Kidney (tissue), 14 donors: ENCODE results near the gene AAK1. TPM values are rescaled to one million over a fixed set of nuclear protein-coding genes. Genes with fewer than 3 reads are reported as not detected.

Experiments
- DNase-seq, 5 donors: peaks; one replicate each; pipeline ENCODE4 v3.0.0-alpha.2; 2013 to 2020
- FAIRE-seq: peaks from 2 replicates; lab custom pipeline; 2012; peaks lifted over from hg19 to GRCh38; lab: Jason Lieb, UNC
- H3K27ac ChIP-seq, 2 donors: one replicate each; pipeline ENCODE4 v1.7.0; 2013; ENCODE audit warnings: low read depth in 2 of 2, low read length in 2 of 2, inconsistent platforms in 1 of 2
- H3K27me3 ChIP-seq: one replicate; pipeline ENCODE4 v1.7.1; 2013; ENCODE audit warnings: low read length, inconsistent platforms; ENCODE audit not compliant: control insufficient read depth, insufficient read depth
- H3K36me3 ChIP-seq, 3 donors: one replicate each; pipeline versions ENCODE4 v1.7.0 to v1.7.1; 2013; ENCODE audit warnings: low read length in 3 of 3, control low read depth in 1 of 3, inconsistent platforms in 1 of 3; ENCODE audit not compliant: insufficient read depth in 3 of 3, control insufficient read depth in 2 of 3
- H3K4me1 ChIP-seq, 3 donors: one replicate each; pipeline versions ENCODE4 v1.7.0 to v1.7.1; 2013; ENCODE audit warnings: low read length in 3 of 3, inconsistent platforms in 1 of 3, low read depth in 1 of 3; ENCODE audit not compliant: control insufficient read depth in 2 of 3, insufficient read depth in 2 of 3
- H3K4me3 ChIP-seq, 3 donors: one replicate each; pipeline versions ENCODE4 v1.7.0 to v1.8.1; 2013; ENCODE audit warnings: low read length in 3 of 3, control low read depth in 1 of 3, inconsistent platforms in 1 of 3
- H3K9ac ChIP-seq, 3 donors: one replicate each; pipeline versions ENCODE4 v1.7.0 to v1.7.1; 2013; ENCODE audit warnings: low read length in 3 of 3, control low read depth in 1 of 3, inconsistent platforms in 1 of 3
- H3K9me3 ChIP-seq, 3 donors: one replicate each; pipeline versions ENCODE4 v1.7.0 to v1.7.1; 2013; ENCODE audit warnings: low read length in 3 of 3, control low read depth in 1 of 3, inconsistent platforms in 1 of 3; ENCODE audit not compliant: control insufficient read depth in 2 of 3, insufficient read depth in 1 of 3
- CTCF ChIP-seq: IDR thresholded peaks from 3 replicates; pipeline ENCODE4 v1.5.1; 2012; ENCODE audit warnings: mild to moderate bottlenecking, moderate library complexity, borderline replicate concordance; ENCODE audit not compliant: insufficient read depth; ENCODE audit errors: extremely low read depth
- intact Hi-C: fragments of 100-400 bp; cut with DNase I; formaldehyde crosslinking; loops from one replicate; pipeline ENCODE4 v1.11.1; 2022
- polyA plus RNA-seq: library from polyadenylated mRNA; stranded (reverse); fragments of 350-450 nt; fragmentation: Illumina TruSeq; extraction: RNeasy Lipid Tissue Mini Kit (QIAGEN cat#74804); gene quantifications from one replicate; pipeline ENCODE4 v1.2.3, GENCODE V29; 2014; ENCODE audit warnings: low read depth, low replicate concordance; ENCODE audit not compliant: insufficient read depth
- total RNA-seq: library from RNA; stranded (reverse); fragmentation: NEBNext Ultra II Directional; extraction: Animal tissue kit (Norgen Biotek cat#: 25700); gene quantifications from one replicate; pipeline ENCODE4 v1.2.1, GENCODE V29; 2021
- donor health status: control.
- donor health status: control.
- donor health status: control.
- donor health status: control.
- donor health status: control.
- donor health status: DM: yes; HTN: yes; CAD: no.
- donor health status: Normal renal cell carcinoma (clear cell type).

AAK1 gene
- total and polyA plus RNA-seq, 2 donors from 2014 or later, result 25.8 to 93.7 TPM

GRCh38 chr2:69525261-69525660, 118.3 kb downstream of the AAK1 start:
- no peak for DNase-seq
- no peak for FAIRE-seq

GRCh38 chr2:69524799-69525198, 118.7 kb downstream of the AAK1 start:
- Histone ChIP-seq H3K27me3 (no peaks in the 10 kb centered on the region), H3K4me1 (no peaks in the 10 kb centered on the region), H3K27ac (no peak overlapping the region), H3K4me3 (no peak overlapping the region), H3K36me3 (peaks cover 0 to 54% (median 28%) of the 10 kb centered on the region in 3 donors), H3K9me3 (no peaks in the 10 kb centered on the region), H3K9ac (no peak overlapping the region)
- no peak for DNase-seq
- TF ChIP-seq CTCF, result no peak
- FAIRE-seq, result no peak
- intact Hi-C loops, result no loop called here

More at GRCh38 chr2:69525261-69525660, 118.3 kb downstream of the AAK1 start:
- Histone ChIP-seq H3K4me1 (no peaks in the 10 kb centered on the region), H3K36me3 (peaks cover 0 to 55% (median 28%) of the 10 kb centered on the region in 3 donors), H3K27ac (no peak overlapping the region), H3K4me3 (no peak overlapping the region), H3K9me3 (no peaks in the 10 kb centered on the region), H3K27me3 (no peaks in the 10 kb centered on the region), H3K9ac (no peak overlapping the region)
- intact Hi-C loops, result no loop called here
- no peak for TF ChIP-seq CTCF

GRCh38 chr2:69521747-69522146, 121.8 kb downstream of the AAK1 start:
- intact Hi-C loops, result no loop called here
- H3K27ac ChIP-seq, result no peak overlapping the region
- no peak for TF ChIP-seq CTCF
- FAIRE-seq (no peak), DNase-seq (no peak)
- no peak overlapping the region for H3K4me3 ChIP-seq
- no peaks in the 10 kb centered on the region for H3K27me3 ChIP-seq
- H3K9ac ChIP-seq, result no peak overlapping the region
- no peaks in the 10 kb centered on the region for H3K4me1 ChIP-seq
- no peaks in the 10 kb centered on the region for H3K9me3 ChIP-seq
- peaks cover 0 to 60% (median 33%) of the 10 kb centered on the region in 3 donors for H3K36me3 ChIP-seq

GRCh38 chr2:69518841-69519240, 124.7 kb downstream of the AAK1 start:
- FAIRE-seq (no peak), DNase-seq (no peak)
- Histone ChIP-seq H3K9ac (no peak overlapping the region), H3K27me3 (no peaks in the 10 kb centered on the region), H3K4me3 (no peak overlapping the region), H3K9me3 (no peaks in the 10 kb centered on the region), H3K36me3 (peaks cover 2 to 48% (median 27%) of the 10 kb centered on the region in 3 donors), H3K27ac (no peak overlapping the region), H3K4me1 (no peaks in the 10 kb centered on the region)
- no peak for TF ChIP-seq CTCF
- intact Hi-C loops, result no loop called here
